GM12874 (cell line): ENCODE data around the gene DHRS7C.

Experiments used
- CTCF ChIP-seq: IDR thresholded peaks from 2 replicates; pipeline ENCODE4 v1.5.1; 2011; ENCODE audit warnings: low read depth, mild to moderate bottlenecking, control low read depth, low read length, moderate library complexity; ENCODE audit not compliant: insufficient read depth

The DHRS7C gene

GRCh38 chr17:9763643-9764042 lies 27.7 kb downstream of the DHRS7C start:
- no peak for TF ChIP-seq CTCF

GRCh38 chr17:9760266-9760665 lies 31.1 kb downstream of the DHRS7C start:
- TF ChIP-seq CTCF, result no peak

GRCh38 chr17:9755083-9755482 lies 36.3 kb downstream of the DHRS7C start:
- TF ChIP-seq CTCF, result no peak

GRCh38 chr17:9750524-9750923 lies 40.9 kb downstream of the DHRS7C start:
- no peak for TF ChIP-seq CTCF

GRCh38 chr17:9729735-9730420 lies 61.5 kb downstream of the DHRS7C start:
- TF ChIP-seq CTCF, result no peak

GRCh38 chr17:9729034-9729650 lies 62.2 kb downstream of the DHRS7C start:
- peak; percentile 95 for TF ChIP-seq CTCF

- no peak for TF ChIP-seq CTCF
These were observed 62.8 kb downstream of the DHRS7C start for GRCh38 chr17:9728564-9728963.
